GM19467 (cell line): ENCODE measurements around the gene ITIH1.

ENCODE experiments used
- ATAC-seq: cut with Tn5 transposase; IDR thresholded peaks from one replicate; pipeline ENCODE4 v1.9.1; 2021; ENCODE audit warnings: mild to moderate bottlenecking, moderate library complexity; ENCODE audit not compliant: unreplicated experiment

The ITIH1 gene

DNA sequence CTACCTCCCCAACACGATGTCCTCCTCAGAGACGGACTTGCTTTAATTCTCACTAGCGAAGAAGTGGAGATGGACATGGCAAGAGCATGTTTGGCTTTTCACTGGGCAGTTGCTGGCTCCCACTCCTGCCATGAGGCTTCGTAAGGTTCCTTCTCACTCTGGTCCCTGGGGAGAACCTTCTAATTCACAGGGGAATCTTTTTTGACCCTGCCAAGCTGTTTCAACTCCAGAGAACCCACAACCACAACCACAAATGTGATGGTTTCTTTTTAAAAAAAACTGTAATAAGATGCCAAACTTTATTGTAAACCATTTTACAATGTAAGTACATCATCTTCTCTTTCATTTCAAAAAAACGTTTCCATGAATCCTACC is 59.1 kb downstream of the ITIH1 start:
- ATAC-seq = no peak

DNA sequence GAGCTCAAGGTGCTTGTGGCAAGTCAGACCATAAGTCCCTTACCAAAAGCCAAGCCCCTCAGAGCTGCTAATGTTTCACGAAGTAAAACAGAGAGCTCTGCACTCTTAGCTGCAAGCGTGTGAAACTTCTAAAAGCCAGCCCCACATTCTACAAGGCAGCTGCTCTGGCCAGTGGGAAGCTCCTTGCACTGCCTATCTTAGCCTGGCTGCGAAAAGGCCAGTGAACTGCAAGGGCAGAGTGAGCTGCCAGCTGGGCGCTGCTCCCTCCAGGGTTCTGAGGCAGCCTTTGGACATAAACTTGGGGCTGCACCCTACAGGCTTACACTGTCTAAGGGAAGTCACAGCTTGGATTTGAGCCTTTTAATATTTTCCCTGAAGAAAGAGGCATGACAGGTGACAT is 59.6 kb downstream of the ITIH1 start:
- ATAC-seq = no peak

DNA sequence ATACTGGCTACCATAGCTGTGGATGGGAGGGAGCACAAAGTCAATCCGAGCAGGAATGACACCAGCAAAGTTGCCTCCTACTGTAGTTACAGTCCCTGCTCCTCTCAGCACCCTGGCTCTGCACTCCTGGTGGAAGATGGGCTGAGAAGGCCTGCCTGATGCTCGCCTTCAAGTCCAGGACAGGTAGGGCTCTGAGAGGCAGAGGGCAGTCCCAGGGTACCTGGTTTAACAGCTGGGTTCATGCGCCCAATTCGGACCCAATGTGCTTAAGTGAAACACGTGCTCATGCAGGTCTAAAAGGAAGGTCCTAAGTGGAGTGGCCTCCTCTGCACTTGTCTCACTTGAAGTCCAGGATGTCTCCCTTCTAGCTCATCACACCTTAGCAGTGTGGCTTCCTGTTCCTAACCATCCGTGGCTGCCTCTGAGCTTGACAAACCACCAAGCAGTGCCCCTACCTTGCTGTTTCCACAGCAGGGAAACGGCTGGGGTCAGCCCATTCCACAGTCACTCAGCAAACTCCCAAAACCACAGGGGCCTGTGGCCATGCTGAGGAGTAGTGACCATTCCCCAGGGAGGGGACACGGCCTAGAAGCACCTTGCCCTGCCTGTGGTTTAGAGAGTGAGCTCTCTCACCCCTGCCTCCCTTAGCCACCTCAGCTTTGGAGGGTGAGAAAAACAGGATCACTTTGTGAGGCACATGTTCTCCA is 61.3 kb downstream of the ITIH1 start:
- peak; percentile 54 for ATAC-seq

GRCh38 chr3:52839268-52839575 is 61.8 kb downstream of the ITIH1 start:
- ATAC-seq = no peak

- ATAC-seq = no peak
Observed at GRCh38 chr3:52839892-52840545, 62.6 kb downstream of the ITIH1 start.

DNA sequence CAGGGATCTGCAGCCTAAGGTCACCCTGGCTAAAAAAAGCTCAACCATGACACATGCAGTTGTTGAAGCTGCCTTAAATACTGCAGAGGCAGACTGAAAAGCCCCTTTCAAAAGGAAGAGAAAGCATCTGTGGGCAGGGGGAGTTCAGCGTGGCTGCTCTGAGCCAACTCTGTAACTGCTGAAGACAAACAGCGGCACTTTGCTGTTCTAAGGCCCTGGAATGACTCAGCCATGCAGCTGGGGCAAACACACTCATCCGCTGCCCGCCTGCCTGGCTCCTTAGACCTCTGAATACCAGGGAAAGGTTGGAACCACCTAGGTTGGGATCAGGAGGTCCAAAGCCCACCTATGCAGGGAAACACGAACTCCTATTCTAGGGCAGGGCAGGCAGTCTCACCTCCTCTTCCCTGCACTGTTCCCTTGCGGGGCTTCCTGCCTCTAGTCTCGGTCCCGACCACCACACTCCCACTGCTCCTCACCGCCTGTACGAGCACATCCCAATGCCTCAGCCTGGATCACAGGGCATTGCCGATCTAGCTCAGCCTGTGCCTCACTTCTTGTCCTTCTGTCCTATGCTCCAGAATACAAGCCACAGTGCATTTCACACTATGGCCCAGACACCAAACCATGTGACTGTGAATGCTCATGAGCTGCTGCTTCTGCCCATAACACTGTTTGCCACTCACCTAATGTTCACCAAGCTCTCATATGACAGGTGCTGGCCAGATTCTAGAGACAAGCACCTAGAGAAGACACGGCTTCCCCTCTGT is 64.0 kb downstream of the ITIH1 start:
- no peak for ATAC-seq
